ENCODE data around the gene RGS17.

RGS17 gene

GRCh38 chr6:153167061-153167891 is 36.2 kb upstream of the RGS17 start (continued):
- TF ChIP-seq ZNF623 (tag by site-specific recombination; IDR thresholded peaks at IDR 0.05) (no peak), ZNF133 (tag by site-specific recombination; IDR thresholded peaks at IDR 0.05) (no peak), KLF17 (tag by site-specific recombination; IDR thresholded peaks at IDR 0.05) (no peak), SCRT1 (tag by site-specific recombination; IDR thresholded peaks at IDR 0.05; ENCODE audit: borderline replicate concordance) (no peak), ZNF48 (tag by site-specific recombination; IDR thresholded peaks at IDR 0.05) (no peak)
- TF ChIP-seq, protein P1, sequence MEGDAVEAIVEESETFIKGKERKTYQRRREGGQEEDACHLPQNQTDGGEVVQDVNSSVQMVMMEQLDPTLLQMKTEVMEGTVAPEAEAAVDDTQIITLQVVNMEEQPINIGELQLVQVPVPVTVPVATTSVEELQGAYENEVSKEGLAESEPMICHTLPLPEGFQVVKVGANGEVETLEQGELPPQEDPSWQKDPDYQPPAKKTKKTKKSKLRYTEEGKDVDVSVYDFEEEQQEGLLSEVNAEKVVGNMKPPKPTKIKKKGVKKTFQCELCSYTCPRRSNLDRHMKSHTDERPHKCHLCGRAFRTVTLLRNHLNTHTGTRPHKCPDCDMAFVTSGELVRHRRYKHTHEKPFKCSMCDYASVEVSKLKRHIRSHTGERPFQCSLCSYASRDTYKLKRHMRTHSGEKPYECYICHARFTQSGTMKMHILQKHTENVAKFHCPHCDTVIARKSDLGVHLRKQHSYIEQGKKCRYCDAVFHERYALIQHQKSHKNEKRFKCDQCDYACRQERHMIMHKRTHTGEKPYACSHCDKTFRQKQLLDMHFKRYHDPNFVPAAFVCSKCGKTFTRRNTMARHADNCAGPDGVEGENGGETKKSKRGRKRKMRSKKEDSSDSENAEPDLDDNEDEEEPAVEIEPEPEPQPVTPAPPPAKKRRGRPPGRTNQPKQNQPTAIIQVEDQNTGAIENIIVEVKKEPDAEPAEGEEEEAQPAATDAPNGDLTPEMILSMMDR (tag by site-specific recombination; IDR thresholded peaks at IDR 0.05), result no peak
- TF ChIP-seq, protein P2, sequence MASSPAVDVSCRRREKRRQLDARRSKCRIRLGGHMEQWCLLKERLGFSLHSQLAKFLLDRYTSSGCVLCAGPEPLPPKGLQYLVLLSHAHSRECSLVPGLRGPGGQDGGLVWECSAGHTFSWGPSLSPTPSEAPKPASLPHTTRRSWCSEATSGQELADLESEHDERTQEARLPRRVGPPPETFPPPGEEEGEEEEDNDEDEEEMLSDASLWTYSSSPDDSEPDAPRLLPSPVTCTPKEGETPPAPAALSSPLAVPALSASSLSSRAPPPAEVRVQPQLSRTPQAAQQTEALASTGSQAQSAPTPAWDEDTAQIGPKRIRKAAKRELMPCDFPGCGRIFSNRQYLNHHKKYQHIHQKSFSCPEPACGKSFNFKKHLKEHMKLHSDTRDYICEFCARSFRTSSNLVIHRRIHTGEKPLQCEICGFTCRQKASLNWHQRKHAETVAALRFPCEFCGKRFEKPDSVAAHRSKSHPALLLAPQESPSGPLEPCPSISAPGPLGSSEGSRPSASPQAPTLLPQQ (tag by site-specific recombination; IDR thresholded peaks at IDR 0.05), result no peak

GRCh38 chr6:153162646-153163045 is 31.6 kb upstream of the RGS17 start:
- CTCF ChIA-PET, result no interaction called here
- no peaks in the 10 kb centered on the region for H3K9me3 ChIP-seq (ENCODE audit: control insufficient read depth, insufficient read depth, low read depth, low read length)
- POLR2A ChIA-PET, result no interaction called here
- H3K27ac ChIP-seq (ENCODE audit: extremely low read depth, low read depth, low read length), result no peak overlapping the region
- no peak overlapping the region for H3K4me3 ChIP-seq (ENCODE audit: low read depth, low read length)
- no peaks in the 10 kb centered on the region for H3K4me1 ChIP-seq (ENCODE audit: control insufficient read depth, insufficient read depth, low read length)
- no peaks in the 10 kb centered on the region for H3K36me3 ChIP-seq (ENCODE audit: control insufficient read depth in 2 of 2, insufficient read depth in 1 of 2, low read length in 2 of 2)
- TF ChIP-seq, protein P3, sequence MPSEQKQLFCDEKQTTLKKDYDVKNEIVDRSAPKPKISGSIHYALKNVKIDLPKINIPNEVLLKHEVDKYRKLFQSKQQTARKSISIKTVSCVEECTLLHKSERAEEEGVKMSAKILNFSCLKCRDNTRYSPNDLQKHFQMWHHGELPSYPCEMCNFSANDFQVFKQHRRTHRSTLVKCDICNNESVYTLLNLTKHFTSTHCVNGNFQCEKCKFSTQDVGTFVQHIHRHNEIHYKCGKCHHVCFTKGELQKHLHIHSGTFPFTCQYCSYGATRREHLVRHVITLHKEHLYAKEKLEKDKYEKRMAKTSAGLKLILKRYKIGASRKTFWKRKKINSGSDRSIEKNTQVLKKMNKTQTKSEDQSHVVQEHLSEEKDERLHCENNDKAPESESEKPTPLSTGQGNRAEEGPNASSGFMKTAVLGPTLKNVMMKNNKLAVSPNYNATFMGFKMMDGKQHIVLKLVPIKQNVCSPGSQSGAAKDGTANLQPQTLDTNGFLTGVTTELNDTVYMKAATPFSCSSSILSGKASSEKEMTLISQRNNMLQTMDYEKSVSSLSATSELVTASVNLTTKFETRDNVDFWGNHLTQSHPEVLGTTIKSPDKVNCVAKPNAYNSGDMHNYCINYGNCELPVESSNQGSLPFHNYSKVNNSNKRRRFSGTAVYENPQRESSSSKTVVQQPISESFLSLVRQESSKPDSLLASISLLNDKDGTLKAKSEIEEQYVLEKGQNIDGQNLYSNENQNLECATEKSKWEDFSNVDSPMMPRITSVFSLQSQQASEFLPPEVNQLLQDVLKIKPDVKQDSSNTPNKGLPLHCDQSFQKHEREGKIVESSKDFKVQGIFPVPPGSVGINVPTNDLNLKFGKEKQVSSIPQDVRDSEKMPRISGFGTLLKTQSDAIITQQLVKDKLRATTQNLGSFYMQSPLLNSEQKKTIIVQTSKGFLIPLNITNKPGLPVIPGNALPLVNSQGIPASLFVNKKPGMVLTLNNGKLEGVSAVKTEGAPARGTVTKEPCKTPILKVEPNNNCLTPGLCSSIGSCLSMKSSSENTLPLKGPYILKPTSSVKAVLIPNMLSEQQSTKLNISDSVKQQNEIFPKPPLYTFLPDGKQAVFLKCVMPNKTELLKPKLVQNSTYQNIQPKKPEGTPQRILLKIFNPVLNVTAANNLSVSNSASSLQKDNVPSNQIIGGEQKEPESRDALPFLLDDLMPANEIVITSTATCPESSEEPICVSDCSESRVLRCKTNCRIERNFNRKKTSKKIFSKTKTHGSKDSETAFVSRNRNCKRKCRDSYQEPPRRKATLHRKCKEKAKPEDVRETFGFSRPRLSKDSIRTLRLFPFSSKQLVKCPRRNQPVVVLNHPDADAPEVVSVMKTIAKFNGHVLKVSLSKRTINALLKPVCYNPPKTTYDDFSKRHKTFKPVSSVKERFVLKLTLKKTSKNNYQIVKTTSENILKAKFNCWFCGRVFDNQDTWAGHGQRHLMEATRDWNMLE (tag by site-specific recombination; conservative IDR thresholded peaks at IDR 0.05; ENCODE audit: low read depth), result no peak
- no peak for TF ChIP-seq GFI1B (tag by site-specific recombination; IDR thresholded peaks at IDR 0.05)

GRCh38 chr6:153162172-153162571 is 31.1 kb upstream of the RGS17 start:
- ChIA-PET POLR2A (no interaction called here), CTCF (interaction anchor here (0.6 to 0.9 kb wide), 2 partner anchors 139 to 882 kb away, joined by 3 read pairs; no protein-coding TSS in a partner anchor)
- H3K9me3 ChIP-seq (ENCODE audit: control insufficient read depth, insufficient read depth, low read depth, low read length), result no peaks in the 10 kb centered on the region
- H3K27ac ChIP-seq (ENCODE audit: extremely low read depth, low read depth, low read length), result no peak overlapping the region
- no peak overlapping the region for H3K4me3 ChIP-seq (ENCODE audit: low read depth, low read length)
- no peaks in the 10 kb centered on the region for H3K36me3 ChIP-seq (ENCODE audit: control insufficient read depth in 2 of 2, insufficient read depth in 1 of 2, low read length in 2 of 2)
- no peaks in the 10 kb centered on the region for H3K4me1 ChIP-seq (ENCODE audit: control insufficient read depth, insufficient read depth, low read length)
- TF ChIP-seq ZNF174 (tag by site-specific recombination; IDR thresholded peaks at IDR 0.05), result no peak
- TF ChIP-seq ZNF624 (tag by site-specific recombination; IDR thresholded peaks at IDR 0.05), result no peak
- no peak for TF ChIP-seq ZNF529 (tag by site-specific recombination; IDR thresholded peaks at IDR 0.05; ENCODE audit: insufficient replicate concordance)
- TF ChIP-seq, protein P4, sequence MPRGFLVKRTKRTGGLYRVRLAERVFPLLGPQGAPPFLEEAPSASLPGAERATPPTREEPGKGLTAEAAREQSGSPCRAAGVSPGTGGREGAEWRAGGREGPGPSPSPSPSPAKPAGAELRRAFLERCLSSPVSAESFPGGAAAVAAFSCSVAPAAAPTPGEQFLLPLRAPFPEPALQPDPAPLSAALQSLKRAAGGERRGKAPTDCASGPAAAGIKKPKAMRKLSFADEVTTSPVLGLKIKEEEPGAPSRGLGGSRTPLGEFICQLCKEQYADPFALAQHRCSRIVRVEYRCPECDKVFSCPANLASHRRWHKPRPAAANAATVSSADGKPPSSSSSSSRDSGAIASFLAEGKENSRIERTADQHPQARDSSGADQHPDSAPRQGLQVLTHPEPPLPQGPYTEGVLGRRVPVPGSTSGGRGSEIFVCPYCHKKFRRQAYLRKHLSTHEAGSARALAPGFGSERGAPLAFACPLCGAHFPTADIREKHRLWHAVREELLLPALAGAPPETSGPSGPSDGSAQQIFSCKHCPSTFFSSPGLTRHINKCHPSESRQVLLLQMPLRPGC (tag by site-specific recombination; IDR thresholded peaks at IDR 0.05), result no peak
- no peak for TF ChIP-seq KLF10 (tag by site-specific recombination; IDR thresholded peaks at IDR 0.05)
- TF ChIP-seq ZBTB20 (tag by site-specific recombination; IDR thresholded peaks at IDR 0.05), result no peak
- no peak for TF ChIP-seq SETDB1 (IDR thresholded peaks at IDR 0.05; ENCODE audit: insufficient read length, low read length)
- TF ChIP-seq, protein P5, sequence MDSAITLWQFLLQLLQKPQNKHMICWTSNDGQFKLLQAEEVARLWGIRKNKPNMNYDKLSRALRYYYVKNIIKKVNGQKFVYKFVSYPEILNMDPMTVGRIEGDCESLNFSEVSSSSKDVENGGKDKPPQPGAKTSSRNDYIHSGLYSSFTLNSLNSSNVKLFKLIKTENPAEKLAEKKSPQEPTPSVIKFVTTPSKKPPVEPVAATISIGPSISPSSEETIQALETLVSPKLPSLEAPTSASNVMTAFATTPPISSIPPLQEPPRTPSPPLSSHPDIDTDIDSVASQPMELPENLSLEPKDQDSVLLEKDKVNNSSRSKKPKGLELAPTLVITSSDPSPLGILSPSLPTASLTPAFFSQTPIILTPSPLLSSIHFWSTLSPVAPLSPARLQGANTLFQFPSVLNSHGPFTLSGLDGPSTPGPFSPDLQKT (IDR thresholded peaks at IDR 0.05; ENCODE audit: borderline replicate concordance, low read depth, low read length), result no peak
- TF ChIP-seq GLI4 (tag by site-specific recombination; IDR thresholded peaks at IDR 0.05), result no peak
